ENCODE results near the gene SLC48A1.

The SLC48A1 gene

GRCh38 chr12:47824635-47825034 lies 51.6 kb downstream of the SLC48A1 start:
- DNase-seq (ENCODE audit: low read depth in 2 of 2) = no peak

GRCh38 chr12:47825173-47825639 lies 52.2 kb downstream of the SLC48A1 start:
- DNase-seq (ENCODE audit: low read depth in 2 of 2) = no peak

- DNase-seq (ENCODE audit: low read depth in 2 of 2) = no peak
Measured at GRCh38 chr12:47828008-47828975, 55.3 kb downstream of the SLC48A1 start.

- no peak for DNase-seq (ENCODE audit: low read depth in 2 of 2)
Measured at GRCh38 chr12:47828976-47829482, 56.0 kb downstream of the SLC48A1 start.

GRCh38 chr12:47829584-47829983 lies 56.5 kb downstream of the SLC48A1 start:
- DNase-seq (ENCODE audit: low read depth in 2 of 2) = no peak

All from stimulated activated CD4-positive, alpha-beta T cell treated with anti-CD3 and anti-CD28 coated beads, Interleukin-1b, Interleukin-23, amount 100 ng/mL, for 1 hour (primary cell).